GM10266 (cell line): ENCODE measurements around the gene AGPAT4.

Source experiments
- DNase-seq: peaks from one replicate; pipeline ENCODE4 v3.0.0; 2012; ENCODE audit errors: extremely low spot score
- CTCF ChIP-seq: IDR thresholded peaks from 2 replicates; pipeline ENCODE4 v1.5.1; 2012; ENCODE audit warnings: mild to moderate bottlenecking, low read depth; ENCODE audit not compliant: control insufficient read depth, insufficient read depth; ENCODE audit errors: missing control alignments

AGPAT4 gene

GRCh38 chr6:161295784-161296183, 21.9 kb upstream of the AGPAT4 start:
- DNase-seq = no peak
- no peak for TF ChIP-seq CTCF

- TF ChIP-seq CTCF = no peak
- DNase-seq = no peak
Measured at GRCh38 chr6:161292650-161293281, 18.9 kb upstream of the AGPAT4 start.

GRCh38 chr6:161292145-161292544, 18.3 kb upstream of the AGPAT4 start:
- no peak for DNase-seq
- no peak for TF ChIP-seq CTCF

GRCh38 chr6:161290751-161291150, 16.9 kb upstream of the AGPAT4 start:
- no peak for TF ChIP-seq CTCF
- DNase-seq = no peak

- DNase-seq = no peak
- TF ChIP-seq CTCF = no peak
Measured at GRCh38 chr6:161284653-161285052, 10.8 kb upstream of the AGPAT4 start.

GRCh38 chr6:161281092-161281491, 7.2 kb upstream of the AGPAT4 start:
- DNase-seq = no peak
- TF ChIP-seq CTCF = no peak

- TF ChIP-seq CTCF = no peak
Measured at GRCh38 chr6:161279677-161280415, 6.0 kb upstream of the AGPAT4 start.

More at GRCh38 chr6:161279677-161280415, 6.0 kb upstream of the AGPAT4 start:
- DNase-seq = no peak
